ENCODE results near the gene KIAA1614. TPM values are rescaled to one million over a fixed set of nuclear protein-coding genes. Genes with fewer than 3 reads are reported as not detected.

KIAA1614 gene
- total and polyA plus RNA-seq, 10 of the 15 experiments (the other 5 are each of a cell fraction or from before 2014, with no cell fraction given) = 0.03 to 1.0 (median 0.26) TPM; not detected in 1

GRCh38 chr1:180945551-180945950 is 32.9 kb downstream of the KIAA1614 start:
- H3K4me1 ChIP-seq (ENCODE audit: control insufficient read depth, insufficient read depth, low read length) = no peaks in the 10 kb centered on the region
- DNase-seq (ENCODE audit: low read depth, low spot score) (no peak), FAIRE-seq (no peak), ATAC-seq (no peak)
- no peak overlapping the region for H3K4me2 ChIP-seq (ENCODE audit: control insufficient read depth, insufficient read depth)
- SMC1A ChIA-PET (ENCODE audit: uncharacterized antibody, unreplicated experiment) = interaction anchor here (1.4 kb wide), 1 partner anchor 64 kb away, joined by 3 read pairs; no protein-coding TSS in a partner anchor
- no peak overlapping the region for H3K4me3 ChIP-seq
- H3K9ac ChIP-seq (ENCODE audit: control insufficient read depth, insufficient read depth, low read length) = no peak overlapping the region
- H3K36me3 ChIP-seq (ENCODE audit: control insufficient read depth in 2 of 2, insufficient read depth in 2 of 2, low read length in 1 of 2) = no peaks in the 10 kb centered on the region; a peak in 2 of 4 replicates
- no peaks in the 10 kb centered on the region for H4K20me1 ChIP-seq (ENCODE audit: control insufficient read depth, insufficient read depth)
- WGBS (ENCODE audit: insufficient coverage, insufficient replicate concordance, low lambda C conversion rate, missing lambda C conversion rate) = 81% methylated on average over 8 of the region's 8 CpGs
- peaks cover 8% of the 10 kb centered on the region; the same call in 2 of the 3 replicates for H3K9me3 ChIP-seq (replicated peaks; ENCODE audit: control insufficient read depth, insufficient read depth, low read length)
- intact Hi-C loops (cut with micrococcal nuclease; ENCODE audit: unreplicated experiment) = no loop called here
- H3K27me3 ChIP-seq (replicated peaks in 1 of 2; ENCODE audit: control insufficient read depth in 2 of 2, insufficient read depth in 2 of 2, low read length in 1 of 2) = no peaks in the 10 kb centered on the region
- POLR2A ChIA-PET = no interaction called here
- no peak overlapping the region for H3K27ac ChIP-seq (ENCODE audit: control insufficient read depth, insufficient read depth)
- H2AFZ ChIP-seq (ENCODE audit: control insufficient read depth, low read depth, low read length) = no peak overlapping the region
- in situ Hi-C loops (cut with MboI) = no loop called here
- RAD21 ChIA-PET (ENCODE audit: unreplicated experiment) = no interaction called here
- BruUV-seq (replicated peaks) = no TSS peak
- H3K79me2 ChIP-seq (ENCODE audit: control insufficient read depth, insufficient read depth, low read length) = no peaks in the 10 kb centered on the region
- CTCF ChIA-PET = interaction anchor here (1.2 kb wide), 1 partner anchor 64 kb away, joined by 5 read pairs; no protein-coding TSS in a partner anchor
- TF ChIP-seq MAX (IDR thresholded peaks at IDR 0.05; ENCODE audit: low read depth, low read length) (no peak), RFX5 (IDR thresholded peaks at IDR 0.05; ENCODE audit: low read depth, low read length) (no peak), CHD4 (IDR thresholded peaks at IDR 0.05) (no peak), CBX3 (IDR thresholded peaks at IDR 0.05; ENCODE audit: borderline replicate concordance, low read depth) (no peak), RAD51 (IDR thresholded peaks at IDR 0.05) (no peak), MEF2A (IDR thresholded peaks at IDR 0.05; ENCODE audit: insufficient read depth, low read depth, low read length) (no peak), POLR2AphosphoS5 (IDR thresholded peaks at IDR 0.05; ENCODE audit: low read length) (no peak), RELA (IDR thresholded peaks at IDR 0.05; ENCODE audit: borderline replicate concordance, partially characterized antibody) (no peak), ZNF24 (IDR thresholded peaks at IDR 0.05) (no peak), PBX3 (IDR thresholded peaks at IDR 0.05; ENCODE audit: insufficient replicate concordance, low read depth, low read length) (no peak), ZSCAN29 (IDR thresholded peaks at IDR 0.05) (no peak), SREBF1 (IDR thresholded peaks at IDR 0.05; ENCODE audit: low read length) (no peak)
- TF ChIP-seq, protein P1, sequence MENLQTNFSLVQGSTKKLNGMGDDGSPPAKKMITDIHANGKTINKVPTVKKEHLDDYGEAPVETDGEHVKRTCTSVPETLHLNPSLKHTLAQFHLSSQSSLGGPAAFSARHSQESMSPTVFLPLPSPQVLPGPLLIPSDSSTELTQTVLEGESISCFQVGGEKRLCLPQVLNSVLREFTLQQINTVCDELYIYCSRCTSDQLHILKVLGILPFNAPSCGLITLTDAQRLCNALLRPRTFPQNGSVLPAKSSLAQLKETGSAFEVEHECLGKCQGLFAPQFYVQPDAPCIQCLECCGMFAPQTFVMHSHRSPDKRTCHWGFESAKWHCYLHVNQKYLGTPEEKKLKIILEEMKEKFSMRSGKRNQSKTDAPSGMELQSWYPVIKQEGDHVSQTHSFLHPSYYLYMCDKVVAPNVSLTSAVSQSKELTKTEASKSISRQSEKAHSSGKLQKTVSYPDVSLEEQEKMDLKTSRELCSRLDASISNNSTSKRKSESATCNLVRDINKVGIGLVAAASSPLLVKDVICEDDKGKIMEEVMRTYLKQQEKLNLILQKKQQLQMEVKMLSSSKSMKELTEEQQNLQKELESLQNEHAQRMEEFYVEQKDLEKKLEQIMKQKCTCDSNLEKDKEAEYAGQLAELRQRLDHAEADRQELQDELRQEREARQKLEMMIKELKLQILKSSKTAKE (IDR thresholded peaks at IDR 0.05; ENCODE audit: low read depth, poor library complexity, severe bottlenecking) = no peak
- TF ChIP-seq, protein P2, sequence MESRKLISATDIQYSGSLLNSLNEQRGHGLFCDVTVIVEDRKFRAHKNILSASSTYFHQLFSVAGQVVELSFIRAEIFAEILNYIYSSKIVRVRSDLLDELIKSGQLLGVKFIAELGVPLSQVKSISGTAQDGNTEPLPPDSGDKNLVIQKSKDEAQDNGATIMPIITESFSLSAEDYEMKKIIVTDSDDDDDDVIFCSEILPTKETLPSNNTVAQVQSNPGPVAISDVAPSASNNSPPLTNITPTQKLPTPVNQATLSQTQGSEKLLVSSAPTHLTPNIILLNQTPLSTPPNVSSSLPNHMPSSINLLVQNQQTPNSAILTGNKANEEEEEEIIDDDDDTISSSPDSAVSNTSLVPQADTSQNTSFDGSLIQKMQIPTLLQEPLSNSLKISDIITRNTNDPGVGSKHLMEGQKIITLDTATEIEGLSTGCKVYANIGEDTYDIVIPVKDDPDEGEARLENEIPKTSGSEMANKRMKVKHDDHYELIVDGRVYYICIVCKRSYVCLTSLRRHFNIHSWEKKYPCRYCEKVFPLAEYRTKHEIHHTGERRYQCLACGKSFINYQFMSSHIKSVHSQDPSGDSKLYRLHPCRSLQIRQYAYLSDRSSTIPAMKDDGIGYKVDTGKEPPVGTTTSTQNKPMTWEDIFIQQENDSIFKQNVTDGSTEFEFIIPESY (IDR thresholded peaks at IDR 0.05) = no peak
- TF ChIP-seq, protein P3, sequence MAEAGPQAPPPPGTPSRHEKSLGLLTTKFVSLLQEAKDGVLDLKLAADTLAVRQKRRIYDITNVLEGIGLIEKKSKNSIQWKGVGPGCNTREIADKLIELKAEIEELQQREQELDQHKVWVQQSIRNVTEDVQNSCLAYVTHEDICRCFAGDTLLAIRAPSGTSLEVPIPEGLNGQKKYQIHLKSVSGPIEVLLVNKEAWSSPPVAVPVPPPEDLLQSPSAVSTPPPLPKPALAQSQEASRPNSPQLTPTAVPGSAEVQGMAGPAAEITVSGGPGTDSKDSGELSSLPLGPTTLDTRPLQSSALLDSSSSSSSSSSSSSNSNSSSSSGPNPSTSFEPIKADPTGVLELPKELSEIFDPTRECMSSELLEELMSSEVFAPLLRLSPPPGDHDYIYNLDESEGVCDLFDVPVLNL (IDR thresholded peaks at IDR 0.05; ENCODE audit: low read depth, low read length) = no peak
- TF ChIP-seq, protein P4, sequence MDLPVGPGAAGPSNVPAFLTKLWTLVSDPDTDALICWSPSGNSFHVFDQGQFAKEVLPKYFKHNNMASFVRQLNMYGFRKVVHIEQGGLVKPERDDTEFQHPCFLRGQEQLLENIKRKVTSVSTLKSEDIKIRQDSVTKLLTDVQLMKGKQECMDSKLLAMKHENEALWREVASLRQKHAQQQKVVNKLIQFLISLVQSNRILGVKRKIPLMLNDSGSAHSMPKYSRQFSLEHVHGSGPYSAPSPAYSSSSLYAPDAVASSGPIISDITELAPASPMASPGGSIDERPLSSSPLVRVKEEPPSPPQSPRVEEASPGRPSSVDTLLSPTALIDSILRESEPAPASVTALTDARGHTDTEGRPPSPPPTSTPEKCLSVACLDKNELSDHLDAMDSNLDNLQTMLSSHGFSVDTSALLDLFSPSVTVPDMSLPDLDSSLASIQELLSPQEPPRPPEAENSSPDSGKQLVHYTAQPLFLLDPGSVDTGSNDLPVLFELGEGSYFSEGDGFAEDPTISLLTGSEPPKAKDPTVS (IDR thresholded peaks at IDR 0.05; ENCODE audit: low read depth, low read length) = no peak

All from GM12878 (cell line).